DMS153 (cell line): ENCODE results near the gene OSBPL5.

Experiments
- DNase-seq: peaks from one replicate; lab custom pipeline; 2025; lab: John Stamatoyannopoulos, UW

Gene OSBPL5

DNA sequence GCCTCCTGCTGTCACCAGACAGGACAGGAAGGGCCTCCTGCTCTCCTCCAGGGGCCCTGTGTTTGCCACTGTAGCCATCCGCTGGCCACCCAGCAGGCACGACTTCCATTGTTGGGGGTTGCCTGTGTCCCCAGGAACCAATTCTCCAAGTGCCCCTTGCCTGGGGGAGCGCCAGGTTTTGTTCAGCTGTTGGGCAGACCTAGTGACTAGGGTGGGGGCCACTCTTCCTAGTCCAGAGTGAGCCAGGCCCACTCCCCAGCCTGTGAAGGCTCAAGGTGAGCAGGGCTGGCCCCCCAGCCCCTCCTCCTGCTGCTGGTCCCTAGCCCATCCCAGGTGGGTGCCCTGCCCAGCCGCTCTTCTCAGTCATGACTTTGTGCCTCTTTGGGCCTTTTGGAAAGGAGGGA, 30.9 kb downstream of the OSBPL5 start:
- DNase-seq = no peak

DNA sequence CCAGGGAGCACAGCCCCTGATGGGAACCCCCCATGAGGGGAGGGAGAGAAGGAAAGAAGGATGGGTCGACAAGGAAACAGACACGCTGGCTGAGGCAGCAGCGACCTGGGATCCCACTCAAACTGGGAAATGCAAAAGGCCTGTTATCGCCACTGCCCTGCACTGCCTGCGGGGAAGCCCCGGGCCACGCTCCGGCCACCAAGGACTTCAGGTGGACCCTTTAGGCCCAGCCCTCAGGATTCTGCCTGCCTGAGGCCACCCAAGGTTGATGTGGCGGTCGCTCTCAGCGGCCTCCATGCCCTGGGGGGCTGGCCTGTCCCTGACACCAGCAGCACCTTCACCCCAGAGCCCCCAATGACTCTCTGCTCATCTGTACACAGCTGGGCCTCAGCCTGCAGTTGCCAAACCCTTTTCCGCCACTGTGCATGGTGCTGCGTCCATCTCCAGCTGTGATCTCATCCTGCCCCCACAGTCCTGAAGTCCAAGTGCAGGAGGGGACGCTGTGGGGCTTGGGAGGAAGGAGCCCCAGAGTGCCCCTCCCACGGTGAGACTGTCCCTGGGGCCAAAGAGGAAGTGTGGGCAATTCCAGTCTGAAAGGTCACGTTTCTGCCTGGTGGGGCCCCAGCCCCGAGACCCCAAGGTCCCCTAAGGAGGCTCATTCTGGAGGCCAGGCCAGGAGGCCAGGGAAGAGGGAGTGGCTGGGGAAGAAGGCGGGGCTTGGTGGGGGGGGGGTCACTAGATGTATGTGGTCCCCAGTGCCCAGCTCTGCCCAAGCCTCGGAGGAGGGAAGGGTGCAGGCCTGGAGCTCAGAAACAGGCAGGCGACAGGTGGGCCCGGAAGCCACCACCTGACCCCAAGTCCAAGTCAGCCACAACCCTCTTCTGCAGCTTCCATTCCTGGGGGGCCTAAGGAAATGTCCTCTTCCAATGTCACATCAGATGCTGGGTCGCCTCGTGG, 31.6 kb downstream of the OSBPL5 start:
- no peak for DNase-seq

DNA sequence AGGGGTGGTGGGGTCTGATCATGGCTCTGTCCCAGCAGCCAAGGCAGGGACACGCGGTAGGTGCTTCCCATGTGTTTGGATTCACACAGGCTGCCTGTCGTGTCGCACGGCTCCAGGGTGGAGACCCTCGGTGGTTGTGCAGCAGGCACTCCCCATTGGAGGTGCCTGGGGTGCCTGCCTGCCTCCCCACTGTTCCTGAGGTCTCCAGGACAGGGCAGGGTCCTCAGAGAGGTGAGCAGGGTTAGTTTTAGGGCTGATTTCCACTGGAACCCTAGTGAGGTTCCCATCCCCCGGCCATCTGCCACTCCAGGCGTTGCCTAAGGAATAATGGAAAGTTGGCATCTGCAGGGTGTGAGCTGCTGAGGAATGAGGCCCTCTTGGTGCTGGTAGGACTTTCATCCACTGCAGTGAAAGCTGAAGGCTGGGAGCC, 32.3 kb downstream of the OSBPL5 start:
- no peak for DNase-seq

DNA sequence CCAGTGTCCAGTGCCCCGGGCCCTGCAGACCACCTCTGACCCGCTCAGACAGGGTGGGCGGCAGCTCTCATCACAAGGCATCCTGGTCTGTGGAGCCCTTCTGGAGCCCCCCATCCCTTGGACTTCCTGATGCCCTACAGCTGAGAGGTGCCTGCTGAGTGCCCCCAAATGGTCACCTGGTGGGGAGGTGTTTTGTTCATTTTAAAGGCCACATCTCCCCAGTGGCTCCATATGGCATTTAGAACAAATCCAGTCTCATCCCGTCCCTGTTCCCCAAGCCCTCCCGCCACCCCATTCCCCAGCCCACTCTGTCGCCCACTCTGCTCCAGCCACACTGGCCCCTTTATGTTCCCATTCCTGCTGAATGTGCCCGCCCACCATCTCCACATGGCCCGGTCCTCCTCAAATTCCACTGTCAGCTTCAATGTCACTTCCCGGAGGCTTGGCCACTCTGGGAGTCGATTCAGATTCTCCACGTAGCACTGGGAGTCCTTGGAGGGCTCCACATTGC, 32.8 kb downstream of the OSBPL5 start:
- no peak for DNase-seq

DNA sequence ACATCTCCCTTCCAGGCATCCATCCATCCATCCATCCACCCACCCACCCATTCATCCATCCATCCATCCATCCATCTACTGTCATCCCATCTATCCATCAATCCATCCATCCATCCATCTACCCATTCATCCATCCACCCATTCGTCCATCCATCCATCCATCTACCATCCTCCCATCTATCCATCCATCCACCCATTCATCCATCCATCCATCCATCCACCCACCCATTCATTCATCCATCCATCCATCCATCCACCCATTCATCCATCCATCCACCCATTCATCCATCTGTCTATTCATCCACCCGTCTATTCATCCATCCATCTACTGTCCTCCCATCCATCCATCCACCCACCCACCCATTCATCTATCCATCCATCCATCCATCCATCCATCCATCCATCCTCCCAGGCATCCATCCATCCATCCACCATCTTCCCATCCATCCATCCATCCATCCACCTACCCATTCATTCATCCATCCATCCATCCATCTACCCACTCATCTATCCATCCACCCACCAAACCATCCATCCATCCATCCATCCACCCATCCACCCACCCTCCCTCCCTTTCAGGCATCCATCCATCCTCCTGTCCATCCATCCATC, 33.7 kb downstream of the OSBPL5 start:
- no peak for DNase-seq

DNA sequence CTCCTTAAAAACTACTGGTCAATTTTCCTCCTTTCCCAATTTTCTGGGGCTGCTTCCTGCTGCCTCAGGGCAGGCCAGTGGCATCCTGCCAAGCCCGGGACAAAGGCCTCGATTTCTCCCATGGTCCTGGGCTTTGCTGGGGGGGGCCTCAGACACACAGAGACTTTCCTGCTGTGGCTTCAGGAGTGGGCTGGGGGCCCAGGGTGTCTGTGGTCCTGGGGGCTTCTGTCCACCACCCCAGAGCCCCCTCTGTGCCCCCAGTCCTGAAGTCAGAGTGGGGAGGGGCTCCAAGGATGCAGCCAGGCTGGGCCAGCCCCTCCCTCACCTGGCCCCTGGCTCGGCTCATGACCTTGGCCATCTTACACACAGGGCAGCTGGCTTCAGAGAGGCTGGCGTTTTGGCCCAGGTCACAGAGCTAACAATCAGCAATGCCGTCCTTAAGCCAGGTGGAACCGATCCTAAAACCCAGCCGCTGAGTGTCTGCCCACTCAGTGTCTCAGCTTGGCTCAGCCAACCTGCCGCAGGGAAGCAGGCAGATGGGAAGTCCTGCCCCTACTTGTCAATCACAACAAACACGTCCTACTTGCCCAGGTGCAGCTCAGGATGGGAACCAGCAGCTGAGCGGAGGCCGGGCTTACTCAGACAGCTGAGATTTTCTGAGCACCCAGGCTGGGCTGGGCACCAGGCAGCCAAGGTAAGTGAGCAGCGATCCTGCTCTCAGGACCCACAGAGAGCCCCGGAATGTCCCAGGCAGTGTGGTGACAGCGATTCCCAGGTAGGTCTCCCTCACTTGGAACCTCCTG, 34.6 kb downstream of the OSBPL5 start:
- DNase-seq = peak; percentile 88

DNA sequence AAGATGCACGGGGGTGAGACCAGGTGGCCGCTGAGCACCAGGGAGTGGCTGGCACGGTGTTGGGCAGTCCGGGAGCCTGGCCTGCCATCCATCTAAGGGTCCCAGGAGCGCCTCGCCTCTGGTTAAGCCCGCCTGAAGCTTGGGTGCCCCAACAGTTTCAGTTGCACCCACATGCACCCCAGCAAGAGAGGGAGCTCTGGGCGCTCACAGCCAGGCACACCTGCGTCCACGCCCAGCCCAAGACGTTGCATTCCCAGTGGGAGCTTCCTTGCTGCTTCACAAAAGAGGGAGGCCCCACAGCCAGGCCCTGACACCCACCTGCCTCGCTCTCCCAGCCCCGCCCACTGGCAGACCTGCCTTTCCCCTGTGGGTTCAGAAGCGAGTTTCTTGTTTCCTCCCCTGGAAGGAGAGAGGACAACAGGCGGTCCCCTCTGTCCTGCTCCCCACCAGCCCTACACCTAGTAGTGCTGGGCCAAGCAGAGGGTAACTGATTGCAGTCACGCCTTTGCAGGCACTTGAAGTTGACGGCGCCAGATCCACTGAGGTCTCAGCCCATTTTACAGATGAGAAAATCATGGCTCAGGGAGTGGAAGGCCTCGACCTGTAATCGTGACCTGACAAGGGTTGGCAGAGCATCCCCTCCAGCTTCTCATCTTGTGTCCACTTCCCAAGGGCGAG, 35.4 kb downstream of the OSBPL5 start:
- DNase-seq = no peak

DNA sequence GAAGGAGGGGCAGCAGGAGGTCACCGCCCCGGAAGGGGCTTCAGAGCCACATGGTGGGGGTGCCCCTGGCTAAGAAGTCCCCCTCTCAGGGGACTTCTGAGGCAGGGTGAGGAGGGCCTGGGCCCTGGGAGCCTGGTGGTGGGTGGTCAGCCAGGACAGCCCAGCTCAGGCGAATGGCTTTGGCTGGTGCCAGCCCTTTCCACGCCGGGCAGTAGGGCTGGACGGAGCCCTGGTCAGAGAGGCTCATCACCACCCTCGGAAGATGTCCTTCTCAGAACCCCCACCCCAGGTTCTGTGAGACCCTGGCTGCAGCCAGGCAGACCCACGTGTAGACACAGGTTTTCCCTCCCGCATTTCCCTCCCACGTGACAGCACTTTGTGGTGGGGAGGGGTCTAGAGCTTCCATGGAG, 35.9 kb downstream of the OSBPL5 start:
- DNase-seq = no peak

DNA sequence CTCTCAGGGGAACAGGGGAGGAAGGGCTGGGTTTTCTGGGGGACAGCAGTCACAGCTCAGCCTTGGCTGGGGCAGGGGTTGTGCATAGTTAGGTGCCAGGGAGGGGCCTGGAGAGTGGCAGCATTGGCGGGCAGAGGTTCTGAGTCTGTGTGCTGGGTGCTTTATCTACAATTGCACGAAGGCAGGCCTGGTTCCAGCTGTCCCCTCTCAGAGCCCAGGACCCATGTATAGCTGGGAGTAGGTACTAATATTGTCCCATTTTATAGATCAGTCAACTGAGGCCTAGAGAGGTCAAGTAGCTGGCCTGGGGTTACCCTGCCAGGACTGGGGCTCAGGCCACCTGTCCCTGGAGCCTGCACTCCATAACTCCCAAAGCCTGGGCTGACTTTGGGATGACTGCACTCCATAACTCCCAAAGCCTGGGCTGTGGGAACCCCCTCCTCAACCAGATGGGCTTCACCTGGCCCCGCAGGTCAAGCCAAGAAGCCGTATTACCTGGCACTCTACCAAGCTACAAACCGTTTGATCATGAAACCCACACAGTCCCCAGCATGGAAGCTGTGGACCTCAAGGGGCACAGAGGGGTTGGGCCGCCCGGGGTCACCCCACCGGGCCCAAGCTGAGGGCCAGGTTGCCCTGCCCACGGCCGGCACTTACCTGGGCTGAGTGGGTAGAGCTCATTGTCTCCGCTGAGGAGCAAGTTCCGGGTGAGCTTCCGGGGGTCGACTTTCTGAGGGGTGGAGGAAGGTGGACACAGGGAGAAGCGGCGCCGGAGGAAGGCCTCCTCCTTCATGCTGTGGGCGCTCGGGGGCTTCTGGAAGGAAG, 36.5 kb downstream of the OSBPL5 start:
- DNase-seq = no peak

DNA sequence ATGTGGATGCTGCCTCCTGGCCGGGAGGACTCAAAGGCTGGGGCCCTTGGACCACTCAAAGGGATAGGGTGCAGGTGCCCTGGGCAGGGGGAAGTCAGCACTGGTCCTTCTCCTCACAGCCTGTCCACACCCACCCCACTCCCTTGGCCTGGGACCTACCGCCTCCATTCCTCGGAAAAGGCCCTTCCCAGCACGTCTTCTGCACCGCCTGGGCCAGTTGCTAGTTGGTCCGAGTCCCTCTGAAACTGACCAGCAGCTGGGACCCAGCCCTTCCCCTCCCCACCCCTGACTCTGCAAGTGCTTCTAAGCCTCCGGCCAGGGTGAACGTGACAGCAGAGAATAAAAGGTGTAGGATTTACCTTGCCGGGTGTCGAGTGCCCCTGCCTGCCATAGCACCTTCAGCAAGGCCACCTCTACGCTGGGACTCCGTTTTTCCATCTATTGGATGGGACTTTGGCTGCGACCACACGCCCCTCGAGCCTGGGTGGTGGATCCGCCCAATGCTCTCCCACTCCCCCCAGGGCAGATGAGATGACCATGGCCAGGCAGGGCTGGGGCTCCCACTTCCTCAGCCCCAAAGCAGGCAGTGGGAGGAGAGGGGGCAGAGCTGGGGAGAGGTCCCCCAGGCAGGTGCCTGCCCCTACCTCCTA, 37.3 kb downstream of the OSBPL5 start:
- DNase-seq = no peak

DNA sequence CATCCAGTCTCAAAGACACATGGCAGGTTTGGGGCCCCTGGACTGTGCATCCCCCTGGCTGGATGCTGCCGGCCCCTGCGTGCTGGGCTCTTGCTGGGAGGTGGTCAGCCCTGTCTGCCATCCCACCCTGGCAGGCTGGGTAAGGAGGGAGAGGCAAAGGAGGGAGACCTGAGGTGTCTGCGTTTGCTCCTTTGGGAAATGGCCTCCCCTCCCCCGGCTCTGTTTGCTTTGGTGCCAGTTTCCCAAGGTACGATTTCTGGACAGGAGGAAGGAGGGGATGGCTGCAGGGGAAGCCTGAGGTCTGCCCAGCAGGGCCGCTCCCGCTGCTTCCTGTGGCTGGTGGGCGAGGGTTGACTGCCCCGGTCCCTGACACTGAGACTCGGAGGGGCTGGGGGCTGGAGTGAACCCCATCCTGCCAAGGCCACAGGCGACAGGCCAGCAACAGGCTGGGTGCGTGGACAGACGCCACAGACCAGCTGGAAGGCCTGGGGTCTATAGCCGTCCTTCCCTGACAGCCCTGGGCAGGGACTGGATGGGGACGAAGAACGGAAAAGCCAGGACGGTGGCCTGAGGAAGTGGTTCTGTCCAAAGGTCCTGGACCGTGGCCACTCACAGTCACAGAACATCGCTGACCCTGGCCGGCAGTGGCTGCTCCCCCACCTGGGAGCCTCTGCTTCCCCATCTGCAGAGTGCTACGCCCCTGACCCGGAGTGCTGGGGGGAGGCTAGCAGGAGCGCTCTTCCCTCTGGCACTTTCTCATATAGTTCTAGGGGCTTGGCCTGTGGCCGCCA, 38.0 kb downstream of the OSBPL5 start:
- no peak for DNase-seq

DNA sequence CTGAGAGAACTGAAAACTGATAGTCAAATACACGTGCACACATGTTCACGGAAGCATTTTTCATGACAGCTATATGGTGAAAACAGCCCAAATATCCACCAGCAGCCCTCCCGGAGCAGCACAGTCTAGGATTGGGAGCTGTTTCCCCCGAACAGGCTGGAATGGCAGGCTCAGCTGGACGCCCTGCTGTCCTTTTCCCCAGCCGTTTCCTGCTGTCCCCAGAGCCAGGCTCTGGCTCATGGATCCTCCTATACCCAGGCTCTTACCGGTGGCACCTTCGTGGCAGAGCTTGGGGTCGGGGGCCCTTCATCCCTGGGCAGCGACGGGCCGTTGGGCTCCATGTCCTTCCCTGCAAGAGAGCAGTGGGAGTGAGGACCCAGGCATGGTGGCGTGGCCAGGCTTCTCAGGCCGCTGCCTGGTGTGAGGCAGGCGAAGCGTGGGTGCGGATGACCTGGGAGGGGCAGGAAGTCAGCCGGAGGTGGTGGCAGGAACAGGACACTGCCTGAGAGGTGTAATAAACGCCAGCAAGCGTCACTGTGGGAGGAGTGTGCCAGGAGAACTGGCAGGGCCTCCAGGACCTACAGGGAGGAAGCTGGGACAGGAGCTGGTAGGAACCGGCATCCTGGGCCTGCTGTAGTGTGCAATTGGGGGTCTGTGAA, 38.8 kb downstream of the OSBPL5 start:
- DNase-seq = peak; percentile 82

DNA sequence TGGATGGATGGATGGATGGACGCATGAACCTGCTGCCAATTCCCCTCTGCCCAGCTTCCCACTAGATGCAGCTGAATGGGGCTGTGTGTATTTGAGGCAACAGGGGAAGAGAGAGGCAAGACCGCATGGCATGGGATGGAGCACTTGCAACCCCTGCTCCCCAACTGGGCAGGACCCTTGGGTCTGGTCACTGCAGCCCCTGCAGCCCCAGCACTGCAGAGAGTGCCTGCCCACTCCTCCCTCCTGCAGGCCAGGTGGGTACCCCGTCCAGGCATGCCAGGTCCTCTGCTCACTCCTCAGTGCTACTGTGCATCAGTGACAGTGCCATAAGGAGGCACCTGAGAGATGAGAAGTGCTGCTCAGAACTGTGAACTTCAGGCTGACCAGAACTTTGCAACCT, 40.3 kb downstream of the OSBPL5 start:
- DNase-seq = no peak

DNA sequence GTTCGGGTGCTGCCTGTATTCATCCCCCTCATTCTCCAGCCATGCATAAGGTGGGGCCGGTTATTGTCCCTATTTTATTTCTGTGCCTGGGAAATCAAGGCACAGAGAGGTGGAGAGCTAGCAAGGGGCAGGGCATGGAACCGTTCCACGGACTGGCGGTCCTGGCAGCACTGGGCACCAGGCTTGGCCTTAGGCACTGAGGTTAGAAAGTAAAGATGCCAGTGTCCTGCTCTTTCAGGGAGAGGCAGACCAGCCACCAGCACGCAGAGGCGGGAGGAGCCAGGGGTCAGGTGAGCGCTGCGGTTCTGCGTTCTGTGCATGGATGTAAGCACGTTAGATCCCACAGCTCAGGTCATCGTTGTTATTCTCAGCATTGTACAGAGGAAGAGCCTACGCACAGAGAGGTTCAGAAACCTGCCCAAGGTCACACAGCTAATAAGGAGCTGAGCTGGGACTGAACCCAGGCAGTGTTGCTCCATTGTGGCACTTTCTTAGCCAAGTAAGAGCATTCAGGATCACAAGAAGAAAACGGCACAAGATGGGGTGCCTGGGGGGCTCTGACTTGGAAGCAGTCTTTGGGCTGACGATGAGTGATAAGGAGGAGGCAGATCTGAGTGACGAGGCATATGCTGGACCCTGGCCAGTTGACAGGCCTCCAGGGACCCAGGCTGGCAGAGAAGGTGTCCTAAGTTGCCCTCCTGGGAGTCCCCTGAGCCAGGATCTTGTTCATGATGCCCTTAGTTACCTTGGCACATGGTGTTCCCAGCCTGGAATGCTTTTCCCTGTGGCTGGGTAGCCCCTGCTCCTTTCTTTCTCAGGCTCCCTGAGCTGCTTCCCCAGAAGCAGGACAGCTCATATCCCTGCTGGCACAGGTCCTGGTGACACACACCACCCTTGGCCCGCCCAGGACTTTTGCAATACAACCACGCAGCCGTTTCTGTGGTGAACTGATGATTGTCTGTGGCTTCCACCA, 41.1 kb downstream of the OSBPL5 start:
- DNase-seq = no peak

DNA sequence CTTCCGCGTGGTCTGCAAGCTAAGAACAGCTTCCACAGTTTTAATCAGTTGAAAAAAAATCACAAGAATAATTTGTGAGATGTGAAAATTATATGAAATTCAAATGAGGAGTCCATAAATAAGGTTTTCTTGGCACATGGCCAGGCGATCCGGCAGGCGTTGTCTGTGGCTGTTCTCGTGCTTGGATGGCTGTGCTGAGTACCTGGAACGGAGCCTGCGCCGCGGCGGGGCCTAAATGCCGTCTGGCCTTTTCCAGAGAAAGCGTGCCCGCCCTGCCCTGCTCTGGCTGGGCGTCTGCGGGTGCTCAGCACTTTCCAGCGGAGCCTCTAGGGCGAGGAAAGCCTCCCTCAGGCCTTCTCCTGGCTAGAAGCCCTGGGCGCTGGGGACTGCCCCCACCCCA, 41.8 kb downstream of the OSBPL5 start:
- peak; percentile 60 for DNase-seq

DNA sequence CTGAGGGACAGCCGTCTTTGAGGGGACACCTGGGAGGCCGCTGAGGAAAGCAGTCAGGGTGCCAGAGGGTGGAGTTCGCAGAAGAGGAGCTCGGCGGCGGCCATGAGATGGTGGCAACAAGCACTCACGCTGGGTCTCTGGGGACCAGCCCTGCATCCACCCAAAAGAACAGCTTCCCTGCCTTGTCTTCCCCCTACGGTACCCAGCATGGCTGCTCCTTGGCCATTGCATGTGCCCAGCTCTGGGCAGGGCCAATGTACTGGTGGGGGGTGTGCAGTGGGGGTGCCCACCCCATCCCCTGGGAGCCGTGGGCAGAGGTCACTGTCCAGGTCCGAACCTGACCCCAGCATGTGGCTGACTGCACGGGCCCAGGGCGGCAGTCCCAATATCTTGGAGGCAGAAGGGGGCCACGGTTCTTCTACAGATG, 42.3 kb downstream of the OSBPL5 start:
- no peak for DNase-seq

DNA sequence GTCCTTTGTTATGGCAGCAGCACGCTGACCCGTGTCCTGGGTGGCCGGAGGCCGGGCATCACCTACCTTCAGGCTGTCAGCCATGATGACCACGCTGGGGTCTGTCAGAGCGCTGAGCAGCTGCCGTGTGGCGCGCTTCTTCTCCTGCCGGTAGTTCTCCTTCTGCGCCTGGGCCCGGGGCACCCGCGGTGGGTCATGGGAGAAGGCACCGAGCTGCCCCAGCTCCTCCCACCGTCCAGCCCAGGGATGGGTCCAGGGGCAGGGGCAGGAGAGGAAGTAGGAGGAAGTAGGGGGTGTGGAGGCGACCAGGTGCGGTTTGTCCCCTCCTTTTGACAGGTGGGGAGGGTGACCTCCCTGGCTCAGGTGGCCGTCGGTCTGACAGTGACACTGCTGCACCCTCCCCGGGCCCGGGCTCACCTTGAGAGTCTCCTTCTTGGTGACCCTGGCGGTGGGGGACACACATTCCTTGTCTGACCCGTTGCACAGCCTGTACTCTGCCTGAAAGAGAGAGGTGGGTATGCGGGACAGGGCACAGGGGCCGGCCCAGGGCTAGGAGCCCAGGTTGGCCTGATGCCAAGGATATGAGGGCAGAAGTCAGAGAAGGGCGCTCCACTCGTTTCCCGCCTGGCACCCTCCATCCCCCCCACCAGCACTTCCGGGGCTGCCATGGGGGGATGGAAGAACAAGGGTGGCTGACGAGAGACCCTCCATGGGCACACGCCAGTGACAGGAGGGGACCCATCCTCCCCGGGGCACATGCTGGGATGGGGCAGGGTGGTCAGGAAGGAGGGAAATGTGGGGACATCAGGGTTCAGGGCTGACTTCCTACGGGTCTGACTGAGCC, 43.0 kb downstream of the OSBPL5 start:
- no peak for DNase-seq
